ENCODE results near the gene FECH.

DNA sequence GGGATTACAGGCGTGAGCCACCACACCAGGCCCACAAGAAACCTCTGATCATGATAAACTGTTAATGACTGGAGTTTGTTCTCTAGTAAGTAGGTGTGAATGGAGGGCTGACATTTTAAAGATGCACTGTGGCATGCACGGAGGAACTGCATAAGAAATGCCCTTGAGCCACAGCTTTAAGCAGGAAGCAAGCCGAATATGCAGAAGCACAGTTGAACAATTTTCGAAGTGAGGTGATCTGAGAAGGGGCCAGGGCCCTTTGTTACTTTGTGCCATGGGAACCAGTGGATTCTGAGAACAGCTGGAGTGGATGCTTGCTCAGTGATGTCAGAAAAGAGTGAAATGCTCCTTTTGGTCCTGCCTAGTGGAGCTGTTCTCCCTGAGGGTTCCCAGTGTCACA, 16.3 kb downstream of the FECH start:
- TF ChIP-seq, protein P1, sequence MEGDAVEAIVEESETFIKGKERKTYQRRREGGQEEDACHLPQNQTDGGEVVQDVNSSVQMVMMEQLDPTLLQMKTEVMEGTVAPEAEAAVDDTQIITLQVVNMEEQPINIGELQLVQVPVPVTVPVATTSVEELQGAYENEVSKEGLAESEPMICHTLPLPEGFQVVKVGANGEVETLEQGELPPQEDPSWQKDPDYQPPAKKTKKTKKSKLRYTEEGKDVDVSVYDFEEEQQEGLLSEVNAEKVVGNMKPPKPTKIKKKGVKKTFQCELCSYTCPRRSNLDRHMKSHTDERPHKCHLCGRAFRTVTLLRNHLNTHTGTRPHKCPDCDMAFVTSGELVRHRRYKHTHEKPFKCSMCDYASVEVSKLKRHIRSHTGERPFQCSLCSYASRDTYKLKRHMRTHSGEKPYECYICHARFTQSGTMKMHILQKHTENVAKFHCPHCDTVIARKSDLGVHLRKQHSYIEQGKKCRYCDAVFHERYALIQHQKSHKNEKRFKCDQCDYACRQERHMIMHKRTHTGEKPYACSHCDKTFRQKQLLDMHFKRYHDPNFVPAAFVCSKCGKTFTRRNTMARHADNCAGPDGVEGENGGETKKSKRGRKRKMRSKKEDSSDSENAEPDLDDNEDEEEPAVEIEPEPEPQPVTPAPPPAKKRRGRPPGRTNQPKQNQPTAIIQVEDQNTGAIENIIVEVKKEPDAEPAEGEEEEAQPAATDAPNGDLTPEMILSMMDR (conservative IDR thresholded peaks at IDR 0.05), result no peak
- no peak for TF ChIP-seq EZH2 (IDR thresholded peaks at IDR 0.05; ENCODE audit: low read depth)

Measured in PC-9 (cell line).